MM.1S (cell line): ENCODE measurements around the gene SHTN1.

Source experiments
- EZH2 ChIP-seq: fragments of 300-600 bp; sonication (generic); optimal IDR thresholded peaks from 2 replicates; pipeline ENCODE3; 2017; ENCODE audit warnings: low read depth, mild to moderate bottlenecking, antibody characterized with exemption, low read length, mixed read lengths
- EZH2phosphoT487 ChIP-seq: fragments of 300-600 bp; sonication (generic); IDR thresholded peaks from 2 replicates; pipeline ENCODE4 v1.6.1; 2018; ENCODE audit warnings: antibody characterized with exemption, low read length
- TF ChIP-seq, protein P1 (sequence below): fragments of 300-600 bp; sonication (generic); IDR thresholded peaks from 2 replicates; pipeline ENCODE4 v1.5.1; 2016; ENCODE audit warnings: antibody characterized with exemption, low read length, mixed read lengths

GRCh38 chr10:117000580-117000979 lies 4.4 kb downstream of the SHTN1 start:
- TF ChIP-seq, protein P1, sequence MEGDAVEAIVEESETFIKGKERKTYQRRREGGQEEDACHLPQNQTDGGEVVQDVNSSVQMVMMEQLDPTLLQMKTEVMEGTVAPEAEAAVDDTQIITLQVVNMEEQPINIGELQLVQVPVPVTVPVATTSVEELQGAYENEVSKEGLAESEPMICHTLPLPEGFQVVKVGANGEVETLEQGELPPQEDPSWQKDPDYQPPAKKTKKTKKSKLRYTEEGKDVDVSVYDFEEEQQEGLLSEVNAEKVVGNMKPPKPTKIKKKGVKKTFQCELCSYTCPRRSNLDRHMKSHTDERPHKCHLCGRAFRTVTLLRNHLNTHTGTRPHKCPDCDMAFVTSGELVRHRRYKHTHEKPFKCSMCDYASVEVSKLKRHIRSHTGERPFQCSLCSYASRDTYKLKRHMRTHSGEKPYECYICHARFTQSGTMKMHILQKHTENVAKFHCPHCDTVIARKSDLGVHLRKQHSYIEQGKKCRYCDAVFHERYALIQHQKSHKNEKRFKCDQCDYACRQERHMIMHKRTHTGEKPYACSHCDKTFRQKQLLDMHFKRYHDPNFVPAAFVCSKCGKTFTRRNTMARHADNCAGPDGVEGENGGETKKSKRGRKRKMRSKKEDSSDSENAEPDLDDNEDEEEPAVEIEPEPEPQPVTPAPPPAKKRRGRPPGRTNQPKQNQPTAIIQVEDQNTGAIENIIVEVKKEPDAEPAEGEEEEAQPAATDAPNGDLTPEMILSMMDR: no peak
- no peak for TF ChIP-seq EZH2
- TF ChIP-seq EZH2phosphoT487: no peak
